ENCODE data around the gene C20orf96. TPM values are rescaled to one million over a fixed set of nuclear protein-coding genes. Genes with fewer than 3 reads are reported as not detected.

C20orf96 gene
- total and polyA plus RNA-seq, 5 donors from 2014 or later, result 0.10 to 1.1 (median 0.35) TPM

- Mint-ChIP-seq H3K36me3 (no peaks in the 10 kb centered on the region), H3K9me3 (peaks cover 0 to 2% (median 0%) of the 10 kb centered on the region in 7 donors), H3K4me1 (peaks cover 0 to 10% (median 5%) of the 10 kb centered on the region in 4 donors), H3K27me3 (peaks cover 3% of the 10 kb centered on the region), H3K27ac (peak overlapping the region in 1 of 3 donors; percentile 6), H3K4me3 (peak overlapping the region in 1 of 4 donors; percentile 16)
- ATAC-seq (ENCODE audit: low read depth in 2 of 2) (no peak), DNase-seq (no peak)
- H3K27ac ChIP-seq (ENCODE audit: insufficient read depth, low read length, poor library complexity, severe bottlenecking), result no peak overlapping the region
- H3K27me3 ChIP-seq (ENCODE audit: control insufficient read depth, insufficient read depth, low read length), result no peaks in the 10 kb centered on the region
- no peaks in the 10 kb centered on the region for H3K36me3 ChIP-seq (ENCODE audit: control insufficient read depth, insufficient read depth, low read length)
- no peak overlapping the region for H3K4me3 ChIP-seq (ENCODE audit: low read depth, low read length)
- H3K9me3 ChIP-seq (ENCODE audit: control insufficient read depth in 2 of 2, low read length in 2 of 2), result no peaks in the 10 kb centered on the region
- H3K4me1 ChIP-seq (ENCODE audit: control insufficient read depth, insufficient read depth, low read length, poor library complexity, severe bottlenecking), result peaks cover 20% of the 10 kb centered on the region
Measured at GRCh38 chr20:288956-289692, 1.4 kb downstream of the C20orf96 start.

- Histone ChIP-seq H3K27ac (ENCODE audit: insufficient read depth, low read length, poor library complexity, severe bottlenecking) (no peak overlapping the region), H3K36me3 (ENCODE audit: control insufficient read depth, insufficient read depth, low read length) (no peaks in the 10 kb centered on the region), H3K9me3 (ENCODE audit: control insufficient read depth in 2 of 2, low read length in 2 of 2) (no peaks in the 10 kb centered on the region), H3K4me1 (ENCODE audit: control insufficient read depth, insufficient read depth, low read length, poor library complexity, severe bottlenecking) (peaks cover 17% of the 10 kb centered on the region), H3K27me3 (ENCODE audit: control insufficient read depth, insufficient read depth, low read length) (no peaks in the 10 kb centered on the region), H3K4me3 (ENCODE audit: low read depth, low read length) (no peak overlapping the region)
- peaks cover 0 to 2% (median 0%) of the 10 kb centered on the region in 7 donors for H3K9me3 Mint-ChIP-seq
- DNase-seq (no peak), ATAC-seq (ENCODE audit: low read depth in 2 of 2) (no peak)
- H3K27me3 Mint-ChIP-seq, result peaks cover 11% of the 10 kb centered on the region
- H3K36me3 Mint-ChIP-seq, result peaks cover 4% of the 10 kb centered on the region
- H3K27ac Mint-ChIP-seq, result no peak overlapping the region
- H3K4me1 Mint-ChIP-seq, result peaks cover 0 to 10% (median 2%) of the 10 kb centered on the region in 4 donors
- H3K4me3 Mint-ChIP-seq, result no peak overlapping the region
Measured at GRCh38 chr20:286508-286907, 4.0 kb downstream of the C20orf96 start.

- Histone ChIP-seq H3K27ac (ENCODE audit: insufficient read depth, low read length, poor library complexity, severe bottlenecking) (no peak overlapping the region), H3K4me1 (ENCODE audit: control insufficient read depth, insufficient read depth, low read length, poor library complexity, severe bottlenecking) (no peaks in the 10 kb centered on the region), H3K27me3 (ENCODE audit: control insufficient read depth, insufficient read depth, low read length) (no peaks in the 10 kb centered on the region), H3K9me3 (ENCODE audit: control insufficient read depth in 2 of 2, low read length in 2 of 2) (no peaks in the 10 kb centered on the region), H3K36me3 (ENCODE audit: control insufficient read depth, insufficient read depth, low read length) (no peaks in the 10 kb centered on the region), H3K4me3 (ENCODE audit: low read depth, low read length) (no peak overlapping the region)
- peaks cover 0 to 2% (median 0%) of the 10 kb centered on the region in 7 donors for H3K9me3 Mint-ChIP-seq
- no peak overlapping the region for H3K4me3 Mint-ChIP-seq
- no peak overlapping the region for H3K27ac Mint-ChIP-seq
- H3K36me3 Mint-ChIP-seq, result peaks cover 4% of the 10 kb centered on the region
- H3K27me3 Mint-ChIP-seq, result peaks cover 11% of the 10 kb centered on the region
- DNase-seq (no peak), ATAC-seq (ENCODE audit: low read depth in 2 of 2) (no peak)
- H3K4me1 Mint-ChIP-seq, result no peaks in the 10 kb centered on the region
Measured at GRCh38 chr20:284172-284571, 6.4 kb downstream of the C20orf96 start.

DNA sequence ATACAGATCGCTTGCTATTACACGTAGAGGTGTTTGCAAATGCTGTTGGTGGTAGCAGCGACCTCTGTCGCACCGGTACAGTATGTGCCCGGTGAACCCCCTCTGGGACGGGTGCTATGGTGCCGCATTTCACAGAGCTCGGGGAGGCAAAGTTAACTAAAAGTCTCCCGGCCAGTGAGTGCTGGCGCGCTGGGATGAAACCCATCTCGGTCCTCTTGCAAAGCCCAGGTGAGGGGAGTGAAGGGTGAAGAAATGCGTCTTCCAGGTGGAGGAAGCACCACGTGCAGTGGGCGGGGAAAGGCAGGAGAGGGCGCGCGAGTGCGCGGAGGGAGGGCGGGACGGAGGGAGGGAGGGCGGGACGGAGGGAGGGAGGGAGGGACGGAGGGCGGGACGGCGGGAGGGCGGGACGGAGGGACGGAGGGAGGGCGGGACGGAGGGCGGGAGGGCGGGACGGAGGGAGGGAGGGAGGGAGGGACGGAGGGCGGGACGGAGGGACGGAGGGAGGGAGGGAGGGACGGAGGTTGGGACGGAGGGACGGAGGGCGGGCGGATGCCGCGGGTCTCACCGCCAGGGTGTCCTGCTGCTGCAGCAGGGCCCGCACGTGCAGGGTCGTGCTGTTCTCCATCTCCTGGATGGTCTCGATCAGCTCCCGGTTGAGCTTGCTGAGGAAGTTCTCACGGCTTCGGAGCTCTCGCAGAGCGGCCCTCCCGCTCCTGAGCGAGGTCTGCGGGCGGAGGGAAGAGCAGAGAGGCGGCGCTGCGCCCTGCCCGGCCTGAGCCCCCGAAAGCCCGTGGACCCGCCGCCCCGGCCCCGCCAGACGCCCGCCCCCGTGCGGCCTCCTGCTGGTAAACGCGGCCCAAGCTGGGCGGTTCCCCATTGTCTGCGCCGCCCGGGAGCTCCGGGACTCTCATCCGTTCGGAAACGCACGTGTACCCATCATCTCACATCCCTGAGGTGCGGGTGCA lies 11.7 kb downstream of the C20orf96 start:
- Mint-ChIP-seq H3K9me3 (peaks cover 0 to 1% (median 0%) of the 10 kb centered on the region in 7 donors), H3K27me3 (peaks cover 5% of the 10 kb centered on the region), H3K36me3 (peaks cover 12% of the 10 kb centered on the region), H3K27ac (peak overlapping the region in 1 of 3 donors; percentile 42), H3K4me1 (peaks cover 0 to 3% (median 0%) of the 10 kb centered on the region in 4 donors), H3K4me3 (peak overlapping the region in 1 of 4 donors; percentile 43)
- Histone ChIP-seq H3K36me3 (ENCODE audit: control insufficient read depth, insufficient read depth, low read length) (no peaks in the 10 kb centered on the region), H3K9me3 (ENCODE audit: control insufficient read depth in 2 of 2, low read length in 2 of 2) (no peaks in the 10 kb centered on the region), H3K4me1 (ENCODE audit: control insufficient read depth, insufficient read depth, low read length, poor library complexity, severe bottlenecking) (no peaks in the 10 kb centered on the region), H3K4me3 (ENCODE audit: low read depth, low read length) (no peak overlapping the region), H3K27me3 (ENCODE audit: control insufficient read depth, insufficient read depth, low read length) (no peaks in the 10 kb centered on the region), H3K27ac (ENCODE audit: insufficient read depth, low read length, poor library complexity, severe bottlenecking) (no peak overlapping the region)
- ATAC-seq (ENCODE audit: low read depth in 2 of 2) (no peak), DNase-seq (no peak)

DNA sequence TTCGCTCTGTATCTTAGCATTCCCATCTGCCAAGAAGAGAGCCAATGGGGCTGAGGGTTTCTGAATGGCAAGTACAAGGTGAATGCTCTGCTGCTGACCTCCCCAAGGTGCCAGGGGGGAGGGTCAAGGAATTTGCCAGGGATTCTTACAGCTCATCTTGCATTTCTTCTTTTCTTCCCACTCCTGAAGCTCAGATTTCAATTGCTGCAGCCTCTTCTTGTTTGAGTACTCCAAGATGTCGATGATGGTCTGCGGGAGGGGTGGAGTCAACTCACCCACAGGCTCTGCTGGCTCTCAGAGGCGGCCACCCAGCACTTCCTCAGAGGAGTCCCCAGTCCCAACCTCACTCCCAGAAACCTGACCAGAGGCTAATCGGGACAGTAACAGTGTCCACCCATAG lies 12.4 kb downstream of the C20orf96 start:
- H3K27ac ChIP-seq (ENCODE audit: insufficient read depth, low read length, poor library complexity, severe bottlenecking), result no peak overlapping the region
- H3K36me3 ChIP-seq (ENCODE audit: control insufficient read depth, insufficient read depth, low read length), result no peaks in the 10 kb centered on the region
- H3K4me3 ChIP-seq (ENCODE audit: low read depth, low read length), result no peak overlapping the region
- no peaks in the 10 kb centered on the region for H3K27me3 ChIP-seq (ENCODE audit: control insufficient read depth, insufficient read depth, low read length)
- ATAC-seq (ENCODE audit: low read depth in 2 of 2), result no peak
- peaks cover 0 to 1% (median 0%) of the 10 kb centered on the region in 7 donors for H3K9me3 Mint-ChIP-seq
- H3K4me3 Mint-ChIP-seq, result peak overlapping the region in 1 of 4 donors; percentile 43
- no peak for DNase-seq
- no peaks in the 10 kb centered on the region for H3K27me3 Mint-ChIP-seq
- H3K4me1 Mint-ChIP-seq, result peaks cover 0 to 3% (median 0%) of the 10 kb centered on the region in 4 donors
- H3K36me3 Mint-ChIP-seq, result peaks cover 12% of the 10 kb centered on the region
- no peaks in the 10 kb centered on the region for H3K4me1 ChIP-seq (ENCODE audit: control insufficient read depth, insufficient read depth, low read length, poor library complexity, severe bottlenecking)
- no peaks in the 10 kb centered on the region for H3K9me3 ChIP-seq (ENCODE audit: control insufficient read depth in 2 of 2, low read length in 2 of 2)
- no peak overlapping the region for H3K27ac Mint-ChIP-seq

DNA sequence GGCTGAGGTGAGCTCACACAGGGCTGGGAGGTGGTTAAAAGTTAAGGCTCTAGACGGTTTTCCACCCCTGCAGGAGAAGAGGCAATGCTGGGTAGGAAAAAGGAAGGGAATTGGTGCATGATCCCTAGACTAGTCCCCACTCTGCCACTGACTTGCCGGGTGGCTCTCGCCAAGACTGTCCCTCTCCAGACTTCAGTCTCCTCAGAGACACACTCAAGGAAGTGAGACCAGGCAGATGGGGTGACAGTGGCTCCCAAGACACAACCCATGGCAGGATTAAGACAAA lies 13.1 kb downstream of the C20orf96 start:
- Mint-ChIP-seq H3K4me1 (peaks cover 0 to 3% (median 0%) of the 10 kb centered on the region in 4 donors), H3K4me3 (no peak overlapping the region), H3K27ac (no peak overlapping the region), H3K36me3 (peaks cover 12% of the 10 kb centered on the region), H3K9me3 (peaks cover 0 to 1% (median 0%) of the 10 kb centered on the region in 7 donors), H3K27me3 (no peaks in the 10 kb centered on the region)
- no peaks in the 10 kb centered on the region for H3K4me1 ChIP-seq (ENCODE audit: control insufficient read depth, insufficient read depth, low read length, poor library complexity, severe bottlenecking)
- H3K36me3 ChIP-seq (ENCODE audit: control insufficient read depth, insufficient read depth, low read length), result no peaks in the 10 kb centered on the region
- H3K9me3 ChIP-seq (ENCODE audit: control insufficient read depth in 2 of 2, low read length in 2 of 2), result no peaks in the 10 kb centered on the region
- H3K27ac ChIP-seq (ENCODE audit: insufficient read depth, low read length, poor library complexity, severe bottlenecking), result no peak overlapping the region
- H3K27me3 ChIP-seq (ENCODE audit: control insufficient read depth, insufficient read depth, low read length), result no peaks in the 10 kb centered on the region
- no peak overlapping the region for H3K4me3 ChIP-seq (ENCODE audit: low read depth, low read length)
- DNase-seq (no peak), ATAC-seq (ENCODE audit: low read depth in 2 of 2) (no peak)

GRCh38 chr20:276620-277495 lies 13.7 kb downstream of the C20orf96 start:
- H3K4me1 Mint-ChIP-seq, result peaks cover 0 to 3% (median 0%) of the 10 kb centered on the region in 4 donors
- ATAC-seq (ENCODE audit: low read depth in 2 of 2), result no peak
- H3K27ac Mint-ChIP-seq, result no peak overlapping the region
- Histone ChIP-seq H3K4me1 (ENCODE audit: control insufficient read depth, insufficient read depth, low read length, poor library complexity, severe bottlenecking) (no peaks in the 10 kb centered on the region), H3K9me3 (ENCODE audit: control insufficient read depth in 2 of 2, low read length in 2 of 2) (no peaks in the 10 kb centered on the region), H3K36me3 (ENCODE audit: control insufficient read depth, insufficient read depth, low read length) (no peaks in the 10 kb centered on the region), H3K27me3 (ENCODE audit: control insufficient read depth, insufficient read depth, low read length) (no peaks in the 10 kb centered on the region), H3K4me3 (ENCODE audit: low read depth, low read length) (no peak overlapping the region), H3K27ac (ENCODE audit: insufficient read depth, low read length, poor library complexity, severe bottlenecking) (no peak overlapping the region)
- H3K9me3 Mint-ChIP-seq, result peaks cover 0 to 1% (median 0%) of the 10 kb centered on the region in 7 donors
- H3K27me3 Mint-ChIP-seq, result no peaks in the 10 kb centered on the region
- no peak for DNase-seq
- H3K36me3 Mint-ChIP-seq, result peaks cover 8% of the 10 kb centered on the region
- no peak overlapping the region for H3K4me3 Mint-ChIP-seq
